Body of pancreas (tissue), 4 donors: ENCODE data around the gene SEMA6B.

ENCODE experiments used
- POLR2A ChIP-seq, 3 donors: fragments of 450-650 bp; IDR thresholded peaks; one replicate each; pipeline ENCODE4 v1.6.1; 2016; ENCODE audit warnings: antibody characterized with exemption in 3 of 3, mild to moderate bottlenecking in 2 of 3
- TF ChIP-seq, protein P1 (sequence below), 7 experiments: fragments of 450-650 bp in 4 of 7; fragments of 200-600 bp in 3 of 7; sonication (generic) in 3 of 7; IDR thresholded peaks; one replicate each; pipeline ENCODE4 v1.5.1; 2016 to 2019; ENCODE audit warnings: antibody characterized with exemption in 7 of 7

DNA sequence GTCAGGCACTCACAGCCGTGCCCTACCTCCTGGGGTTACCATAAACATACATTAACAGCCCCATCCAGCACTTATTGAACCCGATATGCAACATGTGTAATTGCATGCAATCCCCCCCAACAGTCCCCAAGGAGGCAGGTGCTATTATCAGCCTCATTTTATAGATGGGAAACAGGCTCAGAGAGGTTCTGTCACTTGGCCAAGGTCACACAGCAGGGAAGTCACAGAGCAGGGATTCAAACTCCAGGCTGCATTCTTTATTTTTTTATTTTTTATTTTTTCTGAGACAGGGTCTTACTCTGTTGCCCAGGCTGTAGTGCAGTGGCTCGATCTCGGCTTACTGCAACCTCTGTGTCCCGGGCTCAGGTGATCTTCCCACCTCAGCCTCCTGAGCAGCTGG is 41.4 kb upstream of the SEMA6B start:
- TF ChIP-seq, protein P1, sequence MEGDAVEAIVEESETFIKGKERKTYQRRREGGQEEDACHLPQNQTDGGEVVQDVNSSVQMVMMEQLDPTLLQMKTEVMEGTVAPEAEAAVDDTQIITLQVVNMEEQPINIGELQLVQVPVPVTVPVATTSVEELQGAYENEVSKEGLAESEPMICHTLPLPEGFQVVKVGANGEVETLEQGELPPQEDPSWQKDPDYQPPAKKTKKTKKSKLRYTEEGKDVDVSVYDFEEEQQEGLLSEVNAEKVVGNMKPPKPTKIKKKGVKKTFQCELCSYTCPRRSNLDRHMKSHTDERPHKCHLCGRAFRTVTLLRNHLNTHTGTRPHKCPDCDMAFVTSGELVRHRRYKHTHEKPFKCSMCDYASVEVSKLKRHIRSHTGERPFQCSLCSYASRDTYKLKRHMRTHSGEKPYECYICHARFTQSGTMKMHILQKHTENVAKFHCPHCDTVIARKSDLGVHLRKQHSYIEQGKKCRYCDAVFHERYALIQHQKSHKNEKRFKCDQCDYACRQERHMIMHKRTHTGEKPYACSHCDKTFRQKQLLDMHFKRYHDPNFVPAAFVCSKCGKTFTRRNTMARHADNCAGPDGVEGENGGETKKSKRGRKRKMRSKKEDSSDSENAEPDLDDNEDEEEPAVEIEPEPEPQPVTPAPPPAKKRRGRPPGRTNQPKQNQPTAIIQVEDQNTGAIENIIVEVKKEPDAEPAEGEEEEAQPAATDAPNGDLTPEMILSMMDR (IDR thresholded peaks at IDR 0.05): no peak
- no peak for TF ChIP-seq POLR2A (IDR thresholded peaks at IDR 0.05)
